SK-N-SH treated with all-trans-retinoic acid at 6 μM for 48 hours (cell line): ENCODE results near the gene JRKL.
A peak's percentile ranks its signal among the peaks of the same experiment; 100 is the strongest.

Source experiments
- ATAC-seq: fragments of 200-7000 bp; cut with Tn5 transposase; 3 replicates; pipeline ENCODE4 v1.9.1; 2020; ENCODE audit warnings: mild to moderate bottlenecking, moderate library complexity
- ARNTL ChIP-seq: fragments of 450-650 bp; formaldehyde crosslinking; IDR thresholded peaks from 2 replicates; pipeline ENCODE4 v1.5.0; 2020; ENCODE audit warnings: low read depth, mild to moderate bottlenecking, moderate library complexity, borderline replicate concordance
- BACH2 ChIP-seq: fragments of 250-450 bp; sonication (Bioruptor Pico); IDR thresholded peaks from 2 replicates; pipeline ENCODE4 v1.9.0; 2021; ENCODE audit warnings: mild to moderate bottlenecking, borderline replicate concordance
- CREB5 ChIP-seq: fragments of 250-450 bp; sonication (Bioruptor Pico); IDR thresholded peaks from 2 replicates; pipeline ENCODE4 v1.5.1; 2020; ENCODE audit warnings: low read depth, mild to moderate bottlenecking, moderate library complexity
- CSDC2 ChIP-seq: fragments of 250-450 bp; sonication (Bioruptor Pico); IDR thresholded peaks from 2 replicates; pipeline ENCODE4 v1.5.0; 2020; ENCODE audit warnings: mild to moderate bottlenecking, moderate library complexity
- ESRRG ChIP-seq: fragments of 250-450 bp; sonication (Bioruptor Pico); IDR thresholded peaks from 2 replicates; pipeline ENCODE4 v1.6.1; 2021; ENCODE audit warnings: mild to moderate bottlenecking
- GLIS3 ChIP-seq: fragments of 250-450 bp; sonication (Bioruptor Pico); IDR thresholded peaks from 2 replicates; pipeline ENCODE4 v1.5.0; 2020; ENCODE audit warnings: mild to moderate bottlenecking, moderate library complexity
- ISL1 ChIP-seq: fragments of 250-450 bp; sonication (Bioruptor Pico); IDR thresholded peaks from 2 replicates; pipeline ENCODE4 v2.1.2; 2022; ENCODE audit warnings: mild to moderate bottlenecking, moderate library complexity
- PATZ1 ChIP-seq: fragments of 250-450 bp; sonication (Bioruptor Pico); IDR thresholded peaks from 2 replicates; pipeline ENCODE4 v1.8.0; 2020; ENCODE audit warnings: mild to moderate bottlenecking, moderate library complexity, borderline replicate concordance
- PPARA ChIP-seq: fragments of 250-450 bp; sonication (Bioruptor Pico); IDR thresholded peaks from 2 replicates; pipeline ENCODE4 v1.5.0; 2020; ENCODE audit warnings: mild to moderate bottlenecking, borderline replicate concordance
- RARB ChIP-seq: fragments of 250-450 bp; sonication (Bioruptor Pico); IDR thresholded peaks from 2 replicates; pipeline ENCODE4 v1.8.0; 2021; ENCODE audit warnings: mild to moderate bottlenecking, moderate library complexity
- TOX ChIP-seq: fragments of 250-450 bp; sonication (Bioruptor Pico); IDR thresholded peaks from 2 replicates; pipeline ENCODE4 v1.8.0; 2021; ENCODE audit warnings: mild to moderate bottlenecking, moderate library complexity, borderline replicate concordance
- TSHZ2 ChIP-seq: fragments of 250-450 bp; sonication (Bioruptor Pico); IDR thresholded peaks from 2 replicates; pipeline ENCODE4 v1.5.0; 2020; ENCODE audit warnings: mild to moderate bottlenecking, moderate library complexity
- ZC3H10 ChIP-seq: fragments of 250-450 bp; sonication (Bioruptor Pico); IDR thresholded peaks from 2 replicates; pipeline ENCODE4 v1.5.1; 2021; ENCODE audit warnings: mild to moderate bottlenecking, moderate library complexity
- ZFP3 ChIP-seq: fragments of 250-450 bp; sonication (Bioruptor Pico); IDR thresholded peaks from 2 replicates; pipeline ENCODE4 v1.5.0; 2020; ENCODE audit warnings: mild to moderate bottlenecking, moderate library complexity
- ZFP30 ChIP-seq: fragments of 450-650 bp; formaldehyde crosslinking; IDR thresholded peaks from 2 replicates; pipeline ENCODE4 v1.5.0; 2022; ENCODE audit warnings: mild to moderate bottlenecking, moderate library complexity
- ZNF70 ChIP-seq: fragments of 450-650 bp; formaldehyde crosslinking; IDR thresholded peaks from 2 replicates; pipeline ENCODE4 v1.5.0; 2020; ENCODE audit warnings: mild to moderate bottlenecking, moderate library complexity
- ZNF8 ChIP-seq: fragments of 450-650 bp; formaldehyde crosslinking; IDR thresholded peaks from 2 replicates; pipeline ENCODE4 v1.5.0; 2020; ENCODE audit warnings: mild to moderate bottlenecking, moderate library complexity
- TF ChIP-seq, protein P1 (sequence below): fragments of 250-450 bp; sonication (Bioruptor Pico); IDR thresholded peaks from 2 replicates; pipeline ENCODE4 v1.5.1; 2021; ENCODE audit warnings: mild to moderate bottlenecking, moderate library complexity
- TF ChIP-seq, protein P2 (sequence below): fragments of 250-450 bp; sonication (Bioruptor Pico); IDR thresholded peaks from 2 replicates; pipeline ENCODE4 v1.8.0; 2021; ENCODE audit warnings: low read depth, mild to moderate bottlenecking, moderate library complexity, borderline replicate concordance

The JRKL gene

DNA sequence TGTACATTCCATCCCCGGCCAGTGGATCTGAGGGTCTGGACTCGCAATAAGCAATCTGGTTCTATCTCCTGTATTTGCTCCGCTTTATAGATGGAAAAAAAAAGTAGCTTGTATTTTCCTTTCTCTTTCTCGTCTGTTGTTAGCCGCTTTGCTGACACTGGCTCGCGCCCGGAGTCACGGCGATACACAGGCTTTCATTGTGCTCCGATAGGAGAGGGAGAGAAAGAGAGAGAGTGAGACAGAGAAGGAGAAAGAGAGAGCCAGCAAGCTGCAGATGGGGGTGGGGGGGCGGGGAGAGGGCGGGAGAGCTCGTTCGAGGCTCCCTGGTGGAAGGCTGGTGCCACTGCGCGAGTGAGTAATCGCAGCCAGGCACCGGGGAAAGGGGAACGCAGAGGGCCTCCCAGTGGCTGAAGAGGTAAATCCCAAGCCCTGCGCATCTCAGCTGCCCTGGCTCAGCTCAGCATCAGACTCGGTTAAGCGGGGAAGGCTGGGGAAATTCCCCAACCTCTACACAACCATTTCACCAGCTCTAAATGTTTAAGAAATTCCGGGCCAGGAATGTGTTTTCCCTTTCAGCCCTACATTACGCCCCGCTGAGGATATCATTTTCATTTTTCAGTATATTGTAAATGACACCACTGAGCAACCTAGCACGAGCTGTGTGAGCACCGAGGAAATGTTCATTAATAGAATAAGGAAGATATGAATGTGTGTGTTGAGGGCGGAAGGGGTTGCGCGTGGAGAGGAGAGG, 46.7 kb upstream of the JRKL start, which contains the start of gene MAML2:
TSS of gene MAML2 (minus strand) at position 235 of the 751 bp plus-strand sequence. CDS start 1,300 bp downstream, outside the sequence.
- peak; percentile 95 for ATAC-seq
- TF ChIP-seq PPARA (CRISPR knock-in tag) (no peak), CSDC2 (CRISPR knock-in tag) (no peak), ZFP30 (CRISPR knock-in tag) (no peak), TOX (CRISPR knock-in tag) (no peak), ZFP3 (0 out of 2 replicates have a peak, but pooled peaks have one; percentile 12)
- TF ChIP-seq, protein P1, sequence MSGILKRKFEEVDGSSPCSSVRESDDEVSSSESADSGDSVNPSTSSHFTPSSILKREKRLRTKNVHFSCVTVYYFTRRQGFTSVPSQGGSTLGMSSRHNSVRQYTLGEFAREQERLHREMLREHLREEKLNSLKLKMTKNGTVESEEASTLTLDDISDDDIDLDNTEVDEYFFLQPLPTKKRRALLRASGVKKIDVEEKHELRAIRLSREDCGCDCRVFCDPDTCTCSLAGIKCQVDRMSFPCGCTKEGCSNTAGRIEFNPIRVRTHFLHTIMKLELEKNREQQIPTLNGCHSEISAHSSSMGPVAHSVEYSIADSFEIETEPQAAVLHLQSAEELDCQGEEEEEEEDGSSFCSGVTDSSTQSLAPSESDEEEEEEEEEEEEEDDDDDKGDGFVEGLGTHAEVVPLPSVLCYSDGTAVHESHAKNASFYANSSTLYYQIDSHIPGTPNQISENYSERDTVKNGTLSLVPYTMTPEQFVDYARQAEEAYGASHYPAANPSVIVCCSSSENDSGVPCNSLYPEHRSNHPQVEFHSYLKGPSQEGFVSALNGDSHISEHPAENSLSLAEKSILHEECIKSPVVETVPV (CRISPR knock-in tag) = no peak
- TF ChIP-seq, all 23 proteins: peak for 1

- ATAC-seq = no peak
Observed at GRCh38 chr11:96356848-96357247, 33.0 kb upstream of the JRKL start.

GRCh38 chr11:96357794-96358193, 32.0 kb upstream of the JRKL start:
- no peak for TF ChIP-seq ZNF8 (CRISPR knock-in tag)
- TF ChIP-seq ZFP3 = no peak
- TF ChIP-seq BACH2 = no peak
- TF ChIP-seq TSHZ2 (CRISPR knock-in tag) = no peak
- TF ChIP-seq, protein P2, sequence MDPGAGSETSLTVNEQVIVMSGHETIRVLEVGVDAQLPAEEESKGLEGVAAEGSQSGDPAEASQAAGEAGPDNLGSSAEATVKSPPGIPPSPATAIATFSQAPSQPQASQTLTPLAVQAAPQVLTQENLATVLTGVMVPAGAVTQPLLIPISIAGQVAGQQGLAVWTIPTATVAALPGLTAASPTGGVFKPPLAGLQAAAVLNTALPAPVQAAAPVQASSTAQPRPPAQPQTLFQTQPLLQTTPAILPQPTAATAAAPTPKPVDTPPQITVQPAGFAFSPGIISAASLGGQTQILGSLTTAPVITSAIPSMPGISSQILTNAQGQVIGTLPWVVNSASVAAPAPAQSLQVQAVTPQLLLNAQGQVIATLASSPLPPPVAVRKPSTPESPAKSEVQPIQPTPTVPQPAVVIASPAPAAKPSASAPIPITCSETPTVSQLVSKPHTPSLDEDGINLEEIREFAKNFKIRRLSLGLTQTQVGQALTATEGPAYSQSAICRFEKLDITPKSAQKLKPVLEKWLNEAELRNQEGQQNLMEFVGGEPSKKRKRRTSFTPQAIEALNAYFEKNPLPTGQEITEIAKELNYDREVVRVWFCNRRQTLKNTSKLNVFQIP (CRISPR knock-in tag) = no peak
- TF ChIP-seq ESRRG (CRISPR knock-in tag) = no peak
- TF ChIP-seq RARB (CRISPR knock-in tag) = no peak
- no peak for TF ChIP-seq ZC3H10 (CRISPR knock-in tag)
- TF ChIP-seq, protein P1 (CRISPR knock-in tag) = no peak
- no peak for TF ChIP-seq ISL1
- TF ChIP-seq PPARA (CRISPR knock-in tag) = no peak
- TF ChIP-seq TOX (CRISPR knock-in tag) = no peak
- TF ChIP-seq PATZ1 (CRISPR knock-in tag) = no peak
- TF ChIP-seq ZFP30 (CRISPR knock-in tag) = no peak
- no peak for ATAC-seq

More at GRCh38 chr11:96356848-96357247, 33.0 kb upstream of the JRKL start:
- no peak for TF ChIP-seq ZC3H10 (CRISPR knock-in tag)

- TF ChIP-seq ZNF8 (CRISPR knock-in tag) (no peak), TOX (CRISPR knock-in tag) (no peak), BACH2 (no peak), GLIS3 (CRISPR knock-in tag) (no peak), ZFP3 (no peak), CSDC2 (CRISPR knock-in tag) (no peak), ZFP30 (CRISPR knock-in tag) (no peak), CREB5 (CRISPR knock-in tag) (no peak), ARNTL (no peak), ZNF70 (CRISPR knock-in tag) (no peak)
- TF ChIP-seq, protein P1 (CRISPR knock-in tag) = no peak
- no peak for ATAC-seq
Observed at GRCh38 chr11:96358321-96358720, 31.5 kb upstream of the JRKL start.
